ENCODE data around the gene EVA1A. TPM values are rescaled to one million over a fixed set of nuclear protein-coding genes. Genes with fewer than 3 reads are reported as not detected.
A peak's percentile ranks its signal among the peaks of the same experiment; 100 is the strongest.

Gene EVA1A
- total and polyA plus RNA-seq, 4 donors, result 30.1 to 102 (median 43.5) TPM

DNA sequence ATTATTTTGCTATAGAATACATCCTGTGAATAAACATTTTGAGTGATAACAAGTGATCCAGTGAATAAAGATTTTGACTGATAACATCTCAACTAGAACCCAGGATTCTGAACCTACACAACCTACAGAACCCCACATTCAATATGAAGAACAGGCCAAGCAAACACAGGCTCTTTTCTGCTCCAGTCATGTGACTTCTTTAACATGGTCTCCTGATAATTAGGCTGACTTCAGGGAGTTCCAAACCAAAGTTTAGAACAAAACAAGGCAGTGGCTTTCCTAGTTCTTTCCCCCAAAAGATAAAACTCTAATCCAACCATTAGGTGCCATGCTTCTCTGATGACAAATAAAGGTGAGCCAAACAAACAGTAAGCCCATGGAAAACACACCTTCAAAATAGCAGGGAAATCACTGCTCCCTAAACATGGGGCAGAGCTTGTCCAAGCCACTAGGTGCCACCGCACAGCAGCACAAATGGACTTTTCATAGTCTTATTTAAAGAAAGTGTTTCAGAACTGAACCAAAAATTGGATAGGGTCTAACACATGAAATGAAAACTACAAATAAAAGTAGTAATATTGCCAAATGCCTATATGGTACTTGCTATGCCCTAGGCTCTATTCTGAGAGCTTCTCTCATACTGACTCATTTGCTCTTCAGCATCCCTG lies 95.3 kb downstream of the EVA1A start:
- ATAC-seq (ENCODE audit: insufficient read depth, low FRiP score), result no peak
- Histone ChIP-seq H3K27ac (ENCODE audit: low read depth in 1 of 2, low read length in 1 of 2) (no peak overlapping the region), H3K4me1 (ENCODE audit: control insufficient read depth in 5 of 5, insufficient read depth in 5 of 5, low read length in 5 of 5) (peaks cover 0 to 23% (median 0%) of the 10 kb centered on the region in 5 donors), H3K36me3 (ENCODE audit: control insufficient read depth in 4 of 4, insufficient read depth in 4 of 4, low read length in 4 of 4) (no peaks in the 10 kb centered on the region), H3K9ac (ENCODE audit: insufficient read depth in 1 of 2, low read length in 2 of 2) (no peak overlapping the region), H3K27me3 (ENCODE audit: control insufficient read depth in 3 of 3, insufficient read depth in 3 of 3, low read length in 2 of 3) (no peaks in the 10 kb centered on the region), H3K9me3 (ENCODE audit: control insufficient read depth in 4 of 4, insufficient read depth in 3 of 4, low read length in 3 of 4) (no peaks in the 10 kb centered on the region), H3K4me3 (no peak overlapping the region)
- 76 to 84% methylated on average over 1 of the region's 1 CpG for WGBS, 2 donors
- TF ChIP-seq, protein P1, sequence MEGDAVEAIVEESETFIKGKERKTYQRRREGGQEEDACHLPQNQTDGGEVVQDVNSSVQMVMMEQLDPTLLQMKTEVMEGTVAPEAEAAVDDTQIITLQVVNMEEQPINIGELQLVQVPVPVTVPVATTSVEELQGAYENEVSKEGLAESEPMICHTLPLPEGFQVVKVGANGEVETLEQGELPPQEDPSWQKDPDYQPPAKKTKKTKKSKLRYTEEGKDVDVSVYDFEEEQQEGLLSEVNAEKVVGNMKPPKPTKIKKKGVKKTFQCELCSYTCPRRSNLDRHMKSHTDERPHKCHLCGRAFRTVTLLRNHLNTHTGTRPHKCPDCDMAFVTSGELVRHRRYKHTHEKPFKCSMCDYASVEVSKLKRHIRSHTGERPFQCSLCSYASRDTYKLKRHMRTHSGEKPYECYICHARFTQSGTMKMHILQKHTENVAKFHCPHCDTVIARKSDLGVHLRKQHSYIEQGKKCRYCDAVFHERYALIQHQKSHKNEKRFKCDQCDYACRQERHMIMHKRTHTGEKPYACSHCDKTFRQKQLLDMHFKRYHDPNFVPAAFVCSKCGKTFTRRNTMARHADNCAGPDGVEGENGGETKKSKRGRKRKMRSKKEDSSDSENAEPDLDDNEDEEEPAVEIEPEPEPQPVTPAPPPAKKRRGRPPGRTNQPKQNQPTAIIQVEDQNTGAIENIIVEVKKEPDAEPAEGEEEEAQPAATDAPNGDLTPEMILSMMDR (IDR thresholded peaks at IDR 0.05; ENCODE audit: control extremely low read depth, extremely low read depth), result no peak
- peak; percentile 31 to 63 (median 58) for DNase-seq

DNA sequence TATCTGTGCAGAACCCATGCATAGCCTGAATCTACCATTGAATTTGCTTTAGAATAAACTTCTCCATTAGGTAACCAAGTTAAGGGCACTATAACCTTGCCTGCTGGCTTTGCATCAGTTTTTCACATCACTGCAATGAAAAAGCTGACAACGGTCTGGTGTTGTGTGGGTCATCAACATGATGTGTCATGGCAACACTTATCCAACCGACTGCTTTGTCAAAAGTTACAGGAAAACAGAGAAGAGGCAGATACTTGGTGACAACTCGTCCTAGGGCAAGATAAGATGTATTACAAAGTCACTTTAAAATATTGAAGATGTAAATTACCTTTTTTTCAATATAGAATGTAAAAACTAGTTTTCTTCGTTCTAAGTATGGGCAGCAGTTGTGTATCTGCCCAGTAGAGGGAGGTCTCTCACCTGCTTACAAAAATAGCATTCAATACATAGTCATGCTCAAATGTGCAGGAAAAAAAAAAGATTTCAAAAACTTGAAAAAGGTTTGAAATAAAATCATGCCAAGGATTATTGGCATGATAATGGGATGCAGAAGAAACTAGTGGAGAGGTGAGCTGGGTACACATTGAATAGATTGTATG lies 96.3 kb downstream of the EVA1A start:
- no peak overlapping the region for H3K9ac ChIP-seq (ENCODE audit: insufficient read depth in 1 of 2, low read length in 2 of 2)
- DNase-seq (peak in 2 of 3 donors; percentile 48 to 65), ATAC-seq (ENCODE audit: insufficient read depth, low FRiP score) (no peak)
- no peaks in the 10 kb centered on the region for H3K27me3 ChIP-seq (ENCODE audit: control insufficient read depth in 3 of 3, insufficient read depth in 3 of 3, low read length in 2 of 3)
- H3K4me1 ChIP-seq (ENCODE audit: control insufficient read depth in 5 of 5, insufficient read depth in 5 of 5, low read length in 5 of 5), result peaks cover 0 to 27% (median 0%) of the 10 kb centered on the region in 5 donors
- no peak overlapping the region for H3K4me3 ChIP-seq
- no peaks in the 10 kb centered on the region for H3K36me3 ChIP-seq (ENCODE audit: control insufficient read depth in 4 of 4, insufficient read depth in 4 of 4, low read length in 4 of 4)
- no peaks in the 10 kb centered on the region for H3K9me3 ChIP-seq (ENCODE audit: control insufficient read depth in 4 of 4, insufficient read depth in 3 of 4, low read length in 3 of 4)
- TF ChIP-seq, protein P1 (IDR thresholded peaks at IDR 0.05; ENCODE audit: control extremely low read depth, extremely low read depth), result peak; percentile 10
- WGBS, 2 donors, result 41 to 51% methylated on average over 4 of the region's 4 CpGs
- H3K27ac ChIP-seq (ENCODE audit: low read depth in 1 of 2, low read length in 1 of 2), result no peak overlapping the region

DNA sequence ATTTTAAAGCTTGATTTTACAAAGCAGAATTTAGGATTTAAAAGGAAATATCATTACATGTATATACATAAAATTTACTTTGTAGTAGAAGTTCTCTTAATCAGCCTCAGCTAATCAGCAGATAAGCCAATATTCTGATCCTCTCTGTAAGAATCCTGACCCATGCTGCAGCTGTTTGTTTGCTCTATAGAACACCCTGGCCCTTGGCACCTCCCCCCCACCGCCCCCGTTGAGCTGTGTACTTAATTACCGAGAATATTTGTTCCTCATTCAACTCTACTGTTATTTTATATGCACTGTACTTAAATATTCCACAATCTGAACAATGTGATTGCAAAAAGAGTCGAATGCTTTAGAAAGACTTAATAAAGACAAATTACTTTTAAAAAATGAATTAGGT lies 98.0 kb downstream of the EVA1A start:
- Histone ChIP-seq H3K27me3 (ENCODE audit: control insufficient read depth in 3 of 3, insufficient read depth in 3 of 3, low read length in 2 of 3) (no peaks in the 10 kb centered on the region), H3K9me3 (ENCODE audit: control insufficient read depth in 4 of 4, insufficient read depth in 3 of 4, low read length in 3 of 4) (no peaks in the 10 kb centered on the region), H3K27ac (ENCODE audit: low read depth in 1 of 2, low read length in 1 of 2) (no peak overlapping the region), H3K4me3 (no peak overlapping the region), H3K4me1 (ENCODE audit: control insufficient read depth in 5 of 5, insufficient read depth in 5 of 5, low read length in 5 of 5) (peaks cover 0 to 27% (median 0%) of the 10 kb centered on the region in 5 donors), H3K36me3 (ENCODE audit: control insufficient read depth in 4 of 4, insufficient read depth in 4 of 4, low read length in 4 of 4) (no peaks in the 10 kb centered on the region), H3K9ac (ENCODE audit: insufficient read depth in 1 of 2, low read length in 2 of 2) (no peak overlapping the region)
- ATAC-seq (ENCODE audit: insufficient read depth, low FRiP score) (no peak), DNase-seq (peak; percentile 50 to 70 (median 65))
- WGBS, 2 donors, result 53 to 74% methylated on average over 4 of the region's 4 CpGs
- TF ChIP-seq, protein P1 (IDR thresholded peaks at IDR 0.05; ENCODE audit: control extremely low read depth, extremely low read depth), result no peak
